PC-9 (cell line): ENCODE measurements around the gene ZNF516. TPM values are rescaled to one million over a fixed set of nuclear protein-coding genes. Genes with fewer than 3 reads are reported as not detected.

ENCODE experiments used
- BruUV-seq: library from RNA; stranded (reverse); fragments of 400-500 nt; replicated peaks from 2 replicates; lab custom pipeline; 2021; lab: Mats Ljungman, UMichigan
- CTCF ChIA-PET: fragments of 300-600 bp; sonication (Branson Sonifier 250); formaldehyde crosslinking; loops from one replicate; lab custom pipeline; 2022; ENCODE audit warnings: antibody characterized with exemption; lab: Charles Lee
- POLR2A ChIA-PET: fragments of 300-600 bp; sonication (Branson Sonifier 250); formaldehyde crosslinking; loops from one replicate; lab custom pipeline; 2022; ENCODE audit warnings: antibody characterized with exemption; ENCODE audit not compliant: unreplicated experiment; lab: Charles Lee
- DNase-seq, 2 experiments: peaks; one replicate each; pipeline versions ENCODE4 v3.0.0 to v3.0.0-alpha.2; 2015 to 2022; ENCODE audit warnings: mixed read lengths in 1 of 2
- H2AFZ ChIP-seq: fragments of 200-600 bp; sonication (generic); 2 replicates; pipeline ENCODE4 v1.8.1; 2017; ENCODE audit warnings: antibody characterized with exemption
- H3F3A ChIP-seq: fragments of 200-600 bp; sonication (generic); 2 replicates; pipeline ENCODE4 v1.8.1; 2017; ENCODE audit warnings: antibody characterized with exemption, mild to moderate bottlenecking, low read depth; ENCODE audit not compliant: insufficient read depth
- H3K27ac ChIP-seq: fragments of 200-600 bp; sonication (generic); 2 replicates; pipeline ENCODE4 v1.6.1; 2016; ENCODE audit warnings: mixed run types
- H3K27me3 ChIP-seq: fragments of 200-600 bp; sonication (generic); 2 replicates; pipeline ENCODE4 v1.6.1; 2016; ENCODE audit warnings: low read depth, mixed run types; ENCODE audit not compliant: insufficient read depth
- H3K36me3 ChIP-seq: fragments of 200-600 bp; sonication (generic); 2 replicates; pipeline ENCODE4 v1.6.1; 2016; ENCODE audit warnings: low read depth, mixed run types
- H3K4me1 ChIP-seq: fragments of 200-600 bp; sonication (generic); replicated peaks from 2 replicates; pipeline ENCODE4 v1.6.1; 2016; ENCODE audit warnings: mixed run types; ENCODE audit not compliant: insufficient read depth
- H3K4me2 ChIP-seq: fragments of 200-600 bp; sonication (generic); 2 replicates; pipeline ENCODE4 v1.6.1; 2017; ENCODE audit warnings: mixed run types
- H3K4me3 ChIP-seq: fragments of 200-600 bp; sonication (generic); 2 replicates; pipeline ENCODE4 v1.6.1; 2016; ENCODE audit warnings: mixed run types
- H3K79me2 ChIP-seq: fragments of 200-600 bp; sonication (generic); 2 replicates; pipeline ENCODE4 v1.6.1; 2017; ENCODE audit warnings: low read depth, mixed run types
- H3K9me2 ChIP-seq: fragments of 200-600 bp; sonication (generic); 2 replicates; pipeline ENCODE4 v1.8.1; 2017; ENCODE audit warnings: mild to moderate bottlenecking; ENCODE audit not compliant: insufficient read depth
- H3K9me3 ChIP-seq: fragments of 200-600 bp; sonication (generic); 2 replicates; pipeline ENCODE4 v1.8.1; 2016; ENCODE audit warnings: low read depth; ENCODE audit not compliant: insufficient read depth
- H4K20me1 ChIP-seq: fragments of 200-600 bp; sonication (generic); 2 replicates; pipeline ENCODE4 v1.8.1; 2017; ENCODE audit not compliant: insufficient read depth
- EZH2 ChIP-seq: fragments of 200-600 bp; sonication (generic); IDR thresholded peaks from 2 replicates; pipeline ENCODE4 v1.8.0; 2017; ENCODE audit warnings: antibody characterized with exemption, low read depth
- intact Hi-C: fragments of 100-400 bp; cut with micrococcal nuclease; formaldehyde crosslinking; loops from one replicate; pipeline ENCODE4 v1.10.0; 2022; ENCODE audit not compliant: unreplicated experiment
- total RNA-seq: library from RNA; stranded (reverse); gene quantifications from 2 replicates; pipeline ENCODE4 v1.2.3, GENCODE V29; 2021
- TF ChIP-seq, protein P1 (sequence below): fragments of 200-600 bp; sonication (generic); conservative IDR thresholded peaks from 2 replicates; pipeline ENCODE4 v1.6.1; 2017; ENCODE audit warnings: mixed run types, antibody characterized with exemption, mild to moderate bottlenecking, moderate library complexity

ZNF516 gene
- total RNA-seq, 1 experiment from 2014 or later: 32.7 TPM

GRCh38 chr18:76390452-76391035 lies 104.5 kb downstream of the ZNF516 start:
- POLR2A ChIA-PET: no interaction called here
- BruUV-seq: no TSS peak
- Histone ChIP-seq H3K4me1 (peaks cover 8% of the 10 kb centered on the region), H2AFZ (no peak overlapping the region), H3F3A (peaks cover 7% of the 10 kb centered on the region; the same call in 1 of the 2 replicates), H3K4me2 (no peak overlapping the region), H3K27me3 (no peaks in the 10 kb centered on the region), H3K36me3 (no peaks in the 10 kb centered on the region), H3K27ac (no peak overlapping the region), H4K20me1 (peaks cover 23% of the 10 kb centered on the region), H3K9me3 (no peaks in the 10 kb centered on the region), H3K4me3 (no peak overlapping the region), H3K79me2 (peaks cover 32% of the 10 kb centered on the region), H3K9me2 (no peaks in the 10 kb centered on the region)
- CTCF ChIA-PET: no interaction called here
- TF ChIP-seq EZH2: no peak
- TF ChIP-seq, protein P1, sequence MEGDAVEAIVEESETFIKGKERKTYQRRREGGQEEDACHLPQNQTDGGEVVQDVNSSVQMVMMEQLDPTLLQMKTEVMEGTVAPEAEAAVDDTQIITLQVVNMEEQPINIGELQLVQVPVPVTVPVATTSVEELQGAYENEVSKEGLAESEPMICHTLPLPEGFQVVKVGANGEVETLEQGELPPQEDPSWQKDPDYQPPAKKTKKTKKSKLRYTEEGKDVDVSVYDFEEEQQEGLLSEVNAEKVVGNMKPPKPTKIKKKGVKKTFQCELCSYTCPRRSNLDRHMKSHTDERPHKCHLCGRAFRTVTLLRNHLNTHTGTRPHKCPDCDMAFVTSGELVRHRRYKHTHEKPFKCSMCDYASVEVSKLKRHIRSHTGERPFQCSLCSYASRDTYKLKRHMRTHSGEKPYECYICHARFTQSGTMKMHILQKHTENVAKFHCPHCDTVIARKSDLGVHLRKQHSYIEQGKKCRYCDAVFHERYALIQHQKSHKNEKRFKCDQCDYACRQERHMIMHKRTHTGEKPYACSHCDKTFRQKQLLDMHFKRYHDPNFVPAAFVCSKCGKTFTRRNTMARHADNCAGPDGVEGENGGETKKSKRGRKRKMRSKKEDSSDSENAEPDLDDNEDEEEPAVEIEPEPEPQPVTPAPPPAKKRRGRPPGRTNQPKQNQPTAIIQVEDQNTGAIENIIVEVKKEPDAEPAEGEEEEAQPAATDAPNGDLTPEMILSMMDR: no peak
- DNase-seq: no peak
- intact Hi-C loops: no loop called here

DNA sequence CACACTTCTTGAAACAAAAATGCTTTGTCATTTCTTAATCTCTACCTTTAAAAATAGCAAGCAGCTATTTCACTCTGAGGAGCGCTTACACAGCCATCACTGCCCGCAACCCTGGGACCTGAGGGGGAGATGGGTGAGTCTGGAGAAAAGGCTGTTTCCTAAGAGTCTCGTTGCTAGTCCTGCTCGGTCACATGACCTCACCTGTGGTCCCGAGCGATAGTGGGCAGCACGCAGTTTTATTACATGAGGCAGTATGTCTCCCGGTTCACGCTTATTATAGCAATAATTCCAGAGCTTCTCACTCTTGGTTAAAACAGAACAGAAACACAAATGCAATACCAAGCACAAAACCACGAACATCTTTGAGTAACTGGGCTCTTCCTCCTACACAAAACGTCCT lies 105.3 kb downstream of the ZNF516 start:
- intact Hi-C loops: no loop called here
- peaks cover 30% of the 10 kb centered on the region for H3K79me2 ChIP-seq
- CTCF ChIA-PET: no interaction called here

DNA sequence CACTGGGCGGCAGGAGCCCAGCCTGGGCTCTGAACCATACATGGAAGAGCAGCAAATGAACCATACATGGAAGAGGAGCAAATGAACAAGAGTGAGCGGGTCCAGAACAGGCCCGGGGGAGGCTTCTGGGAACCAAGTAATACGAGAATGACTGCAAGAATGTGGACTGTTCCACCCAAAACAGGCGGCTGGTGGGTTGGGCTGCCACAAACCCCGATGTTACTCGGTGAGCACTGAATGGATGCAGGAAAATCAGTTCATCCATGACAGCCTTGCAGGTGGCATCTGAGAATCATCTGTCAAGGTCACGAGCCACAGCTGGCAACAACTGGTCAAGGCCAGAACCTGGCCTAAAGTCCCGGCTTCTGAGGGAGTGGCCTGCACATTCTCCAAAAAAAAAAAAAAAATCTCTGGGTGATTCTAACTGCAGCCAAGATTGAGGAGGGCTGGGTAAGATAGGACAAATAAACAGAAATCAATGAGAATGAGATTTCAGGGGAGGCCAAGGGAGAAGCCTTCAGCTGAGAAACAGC lies 106.1 kb downstream of the ZNF516 start:
- H4K20me1 ChIP-seq: peaks cover 16% of the 10 kb centered on the region
- no peaks in the 10 kb centered on the region for H3K9me3 ChIP-seq
- H3K4me3 ChIP-seq: no peak overlapping the region
- no peaks in the 10 kb centered on the region for H3F3A ChIP-seq
- H3K36me3 ChIP-seq: no peaks in the 10 kb centered on the region
- intact Hi-C loops: no loop called here
- ChIA-PET POLR2A (interaction anchor here (0.8 kb wide), 1 partner anchor 449 kb away, joined by 5 read pairs; no protein-coding TSS in a partner anchor), CTCF (interaction anchor here (0.6 kb wide), 1 partner anchor 26 kb away, joined by 4 read pairs; no protein-coding TSS in a partner anchor)
- H3K9me2 ChIP-seq: no peaks in the 10 kb centered on the region
- H3K79me2 ChIP-seq: peaks cover 30% of the 10 kb centered on the region
- no peak overlapping the region for H3K4me2 ChIP-seq
- DNase-seq: no peak
- H3K27me3 ChIP-seq: no peaks in the 10 kb centered on the region
- TF ChIP-seq, protein P1: no peak
- no peak for TF ChIP-seq EZH2
- H3K4me1 ChIP-seq: no peaks in the 10 kb centered on the region
- H3K27ac ChIP-seq: no peak overlapping the region
- no TSS peak for BruUV-seq
- H2AFZ ChIP-seq: no peak overlapping the region

More for the DNA sequence above, 105.3 kb downstream of the ZNF516 start:
- POLR2A ChIA-PET: no interaction called here
- no peak overlapping the region for H2AFZ ChIP-seq
- H3F3A ChIP-seq: no peaks in the 10 kb centered on the region
- TF ChIP-seq, protein P1: no peak
- no peak for TF ChIP-seq EZH2
- peaks cover 16% of the 10 kb centered on the region for H4K20me1 ChIP-seq
- BruUV-seq: no TSS peak
- no peak overlapping the region for H3K27ac ChIP-seq
- H3K4me1 ChIP-seq: no peaks in the 10 kb centered on the region
- no peak overlapping the region for H3K4me2 ChIP-seq
- H3K9me2 ChIP-seq: no peaks in the 10 kb centered on the region
- H3K9me3 ChIP-seq: no peaks in the 10 kb centered on the region
- no peaks in the 10 kb centered on the region for H3K27me3 ChIP-seq
- no peaks in the 10 kb centered on the region for H3K36me3 ChIP-seq
- H3K4me3 ChIP-seq: no peak overlapping the region
- no peak for DNase-seq
